HK-2 (cell line): ENCODE data around the gene CTSA.

Experiments used
- DNase-seq: peaks from one replicate; pipeline ENCODE4 v3.0.0-alpha.2; 2018; ENCODE audit not compliant: unreplicated experiment

Gene CTSA

DNA sequence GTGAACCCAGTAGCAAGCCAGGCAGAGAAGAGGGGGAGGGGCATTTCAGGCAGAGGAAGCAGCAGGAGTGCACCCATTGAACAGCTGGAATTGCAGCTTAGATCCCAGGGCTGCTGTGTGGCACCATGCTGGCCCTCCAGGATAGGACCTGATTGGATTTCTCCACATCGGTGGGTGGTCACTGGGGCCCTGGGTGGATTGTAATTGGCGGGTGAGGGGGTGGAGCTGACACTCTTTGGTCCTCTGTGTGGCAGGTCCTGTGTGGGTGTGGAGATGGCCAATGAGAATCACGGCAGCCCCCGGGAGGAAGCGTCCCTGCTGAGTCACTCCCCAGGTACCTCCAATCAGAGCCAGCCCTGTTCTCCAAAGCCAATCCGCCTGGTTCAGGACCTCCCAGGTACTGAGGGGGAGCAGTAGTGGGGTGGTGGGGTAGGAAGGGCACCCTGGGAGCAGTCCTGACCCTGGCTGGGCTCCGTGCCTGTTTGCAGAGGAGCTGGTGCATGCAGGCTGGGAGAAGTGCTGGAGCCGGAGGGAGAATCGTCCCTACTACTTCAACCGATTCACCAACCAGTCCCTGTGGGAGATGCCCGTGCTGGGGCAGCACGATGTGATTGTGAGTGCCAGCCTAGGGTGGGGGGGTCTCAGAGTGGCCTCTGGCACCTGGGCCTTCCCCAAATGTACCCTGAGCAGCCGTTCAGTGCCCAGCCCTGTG, 47.7 kb downstream of the CTSA start:
- DNase-seq, result no peak

DNA sequence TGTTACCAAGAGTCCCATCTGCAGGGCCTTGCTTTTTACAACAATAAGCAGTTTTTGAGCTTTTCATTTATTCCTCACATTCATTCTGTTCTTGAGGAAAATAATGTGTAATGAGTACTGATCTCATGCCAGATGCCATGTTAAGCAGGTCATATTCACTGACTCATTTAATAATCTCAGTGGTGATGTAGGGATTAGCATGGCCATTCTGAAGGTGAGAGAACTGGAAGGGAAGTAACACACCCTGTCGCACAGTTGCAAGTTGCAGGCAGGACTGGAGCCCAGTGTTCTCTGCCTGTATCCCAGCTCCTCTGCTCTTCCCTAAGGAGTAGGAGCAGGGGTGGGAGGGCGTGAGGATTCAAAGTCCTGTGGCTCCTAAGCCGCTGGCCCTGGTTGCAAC, 48.9 kb downstream of the CTSA start:
- no peak for DNase-seq

DNA sequence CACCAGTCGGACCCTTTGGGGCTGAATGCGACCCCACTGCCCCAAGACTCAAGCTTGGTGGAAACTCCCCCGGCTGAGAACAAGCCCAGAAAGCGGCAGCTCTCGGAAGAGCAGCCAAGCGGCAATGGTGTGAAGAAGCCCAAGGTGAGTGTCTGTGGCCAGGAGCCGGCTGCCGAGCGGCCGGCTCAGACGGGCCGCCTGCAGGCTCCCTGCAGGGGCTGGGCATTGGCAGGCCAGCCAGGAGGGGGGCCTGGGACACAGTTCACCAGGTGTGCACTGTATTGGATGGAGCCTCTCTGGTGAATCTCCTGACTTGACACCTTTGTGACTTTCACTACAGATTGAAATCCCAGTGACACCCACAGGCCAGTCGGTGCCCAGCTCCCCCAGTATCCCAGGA, 49.3 kb downstream of the CTSA start:
- DNase-seq, result no peak

DNA sequence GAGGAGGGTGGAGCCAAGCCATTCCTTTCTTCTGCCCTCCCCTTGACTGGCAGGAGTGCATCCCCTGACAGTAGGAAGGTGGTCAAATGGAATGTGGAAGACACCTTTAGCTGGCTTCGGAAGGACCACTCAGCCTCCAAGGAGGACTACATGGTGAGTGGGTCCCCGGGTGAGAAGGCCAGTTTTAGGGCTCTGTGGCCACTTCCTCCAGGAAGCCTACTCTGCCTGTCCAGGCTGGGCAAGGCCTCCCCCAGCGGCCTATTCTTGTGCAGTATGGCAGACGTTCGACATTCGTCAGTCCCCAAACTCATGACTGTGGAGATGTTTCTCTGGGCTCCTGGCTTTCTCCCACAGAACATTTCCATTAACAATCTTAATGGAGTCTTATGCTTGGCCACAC, 52.5 kb downstream of the CTSA start:
- no peak for DNase-seq

DNA sequence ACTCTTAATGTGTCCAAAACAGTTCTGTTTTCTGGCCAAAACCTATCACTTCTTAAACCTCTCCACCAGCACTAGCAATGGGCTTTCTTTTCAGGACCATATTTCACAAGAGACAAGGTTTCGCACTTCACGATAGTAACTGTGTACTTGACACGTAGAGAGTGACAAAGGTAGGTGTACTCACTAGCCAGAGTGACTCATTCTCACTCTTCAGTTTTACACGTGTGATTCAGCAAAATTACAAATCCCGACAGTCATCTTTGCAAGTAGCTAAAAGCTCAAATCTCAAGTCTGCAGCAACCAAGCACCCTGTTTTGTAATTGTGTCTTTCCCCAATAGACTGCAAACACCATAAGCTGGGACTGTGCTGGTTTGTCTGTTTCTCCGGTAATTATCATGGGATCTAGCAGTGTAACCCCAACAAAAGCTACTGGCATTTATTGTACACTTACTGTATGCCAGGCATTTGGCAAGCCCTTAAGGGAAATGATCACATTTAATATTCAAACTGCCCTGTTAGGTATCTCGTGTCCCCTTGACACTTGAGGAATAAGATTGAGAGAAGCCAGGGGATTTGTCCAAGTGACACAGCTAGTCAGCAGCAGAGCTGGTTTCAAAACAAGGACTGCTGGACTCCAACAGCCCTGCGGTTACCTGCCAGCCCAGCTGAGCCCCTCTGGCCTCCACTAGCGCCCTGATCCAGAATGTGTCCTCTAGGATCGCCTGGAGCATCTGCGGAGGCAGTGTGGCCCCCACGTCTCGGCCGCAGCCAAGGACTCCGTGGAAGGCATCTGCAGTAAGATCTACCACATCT, 53.2 kb downstream of the CTSA start:
- no peak for DNase-seq

DNA sequence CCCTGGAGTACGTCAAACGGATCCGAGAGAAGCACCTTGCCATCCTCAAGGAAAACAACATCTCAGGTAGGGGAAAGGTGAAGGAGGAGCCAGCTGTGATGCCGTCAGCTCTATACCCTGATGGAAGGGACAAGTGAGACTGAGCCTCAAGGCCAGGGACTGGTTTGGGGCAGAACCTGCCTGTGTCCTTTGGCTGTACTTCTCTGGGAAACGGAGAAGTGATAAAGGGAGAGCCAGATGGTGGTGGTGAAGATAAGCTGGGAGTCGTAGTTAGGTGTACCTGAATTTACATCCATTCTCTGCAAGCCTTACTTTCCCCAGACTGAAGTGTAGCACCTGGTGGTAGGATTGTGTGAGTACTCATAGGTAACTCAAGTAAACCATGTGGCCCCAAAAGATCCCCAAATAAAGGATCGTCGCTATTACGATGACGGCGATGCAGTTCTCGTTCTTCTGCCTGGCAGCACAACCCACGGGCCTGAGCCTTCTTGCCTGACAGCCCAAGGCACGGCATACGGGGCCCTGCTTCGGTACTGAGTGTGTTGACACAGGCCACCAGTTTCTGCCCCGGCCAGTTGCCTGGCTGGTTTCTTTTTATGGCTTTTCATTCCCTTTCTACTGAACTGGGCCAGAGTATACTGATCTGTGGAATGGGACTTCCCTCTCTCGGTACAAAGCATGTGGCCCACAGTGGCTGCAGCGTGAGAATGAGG, 54.0 kb downstream of the CTSA start:
- no peak for DNase-seq

DNA sequence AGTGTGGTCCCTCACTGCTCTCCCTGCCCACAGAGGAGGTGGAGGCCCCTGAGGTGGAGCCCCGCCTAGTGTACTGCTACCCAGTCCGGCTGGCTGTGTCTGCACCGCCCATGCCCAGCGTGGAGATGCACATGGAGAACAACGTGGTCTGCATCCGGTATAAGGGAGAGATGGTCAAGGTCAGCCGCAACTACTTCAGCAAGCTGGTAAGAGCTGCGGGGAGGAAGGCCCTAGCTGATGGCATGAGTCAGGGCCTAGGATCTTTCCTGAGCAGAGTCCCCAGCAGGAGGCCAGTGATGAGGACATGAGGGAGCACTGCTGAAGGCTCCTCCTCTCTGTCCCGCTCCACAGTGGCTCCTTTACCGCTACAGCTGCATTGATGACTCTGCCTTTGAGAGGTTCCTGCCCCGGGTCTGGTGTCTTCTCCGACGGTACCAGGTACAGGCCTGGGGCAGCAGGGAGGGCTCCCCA, 54.6 kb downstream of the CTSA start:
- peak; percentile 62 for DNase-seq

DNA sequence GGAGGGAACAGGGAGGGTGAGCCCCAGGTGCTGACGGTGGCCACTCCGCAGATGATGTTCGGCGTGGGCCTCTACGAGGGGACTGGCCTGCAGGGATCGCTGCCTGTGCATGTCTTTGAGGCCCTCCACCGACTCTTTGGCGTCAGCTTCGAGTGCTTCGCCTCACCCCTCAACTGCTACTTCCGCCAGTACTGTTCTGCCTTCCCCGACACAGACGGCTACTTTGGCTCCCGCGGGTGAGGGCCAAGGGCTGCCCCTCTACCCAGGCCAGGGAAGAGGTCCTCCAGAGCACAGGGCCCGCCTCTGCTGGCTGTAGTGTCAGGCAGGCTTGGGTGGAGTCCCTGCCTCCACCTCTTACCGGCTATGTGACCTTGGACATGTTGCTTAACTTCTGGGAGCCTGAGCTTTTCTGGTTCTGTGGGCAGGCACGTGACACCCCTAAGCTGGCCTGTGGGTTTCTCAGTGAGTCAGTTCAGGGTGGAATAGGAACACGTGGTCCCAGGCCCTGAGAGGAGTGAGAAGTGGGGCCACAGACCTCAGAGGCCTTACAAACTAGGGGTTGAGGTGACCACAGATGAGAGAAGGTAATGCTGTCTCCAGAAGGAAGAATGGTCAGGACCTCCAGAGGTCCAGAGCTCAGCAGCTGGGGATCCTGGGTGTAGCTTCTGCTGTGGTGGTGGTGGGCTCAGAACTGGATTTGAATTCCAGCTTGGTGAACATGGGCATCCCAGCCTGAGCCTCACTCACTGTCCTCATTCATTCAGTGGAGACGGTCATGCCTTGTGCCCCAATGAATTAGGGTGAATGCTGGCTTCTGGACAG, 55.2 kb downstream of the CTSA start:
- peak; percentile 89 for DNase-seq

DNA sequence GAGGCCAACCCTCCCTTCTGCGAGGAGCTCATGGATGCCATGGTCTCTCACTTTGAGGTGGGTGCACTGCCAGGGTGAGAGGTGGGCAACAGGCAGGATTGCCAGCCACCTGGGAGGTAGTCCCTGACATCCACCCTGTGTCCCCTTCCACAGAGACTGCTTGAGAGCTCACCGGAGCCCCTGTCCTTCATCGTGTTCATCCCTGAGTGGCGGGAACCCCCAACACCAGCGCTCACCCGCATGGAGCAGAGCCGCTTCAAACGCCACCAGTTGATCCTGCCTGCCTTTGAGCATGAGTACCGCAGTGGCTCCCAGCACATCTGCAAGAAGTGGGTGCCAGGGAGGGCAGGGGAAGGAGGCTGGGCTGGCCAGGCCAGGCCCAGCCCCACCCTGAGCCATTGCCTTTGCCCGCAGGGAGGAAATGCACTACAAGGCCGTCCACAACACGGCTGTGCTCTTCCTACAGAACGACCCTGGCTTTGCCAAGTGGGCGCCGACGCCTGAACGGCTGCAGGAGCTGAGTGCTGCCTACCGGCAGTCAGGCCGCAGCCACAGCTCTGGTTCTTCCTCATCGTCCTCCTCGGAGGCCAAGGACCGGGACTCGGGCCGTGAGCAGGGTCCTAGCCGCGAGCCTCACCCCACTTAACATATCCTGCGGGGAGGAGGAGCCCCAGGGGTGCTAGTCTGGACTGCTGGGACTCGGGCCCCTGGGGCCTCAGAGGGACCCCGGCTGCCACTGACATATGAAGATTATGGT, 56.2 kb downstream of the CTSA start:
- DNase-seq, result no peak

DNA sequence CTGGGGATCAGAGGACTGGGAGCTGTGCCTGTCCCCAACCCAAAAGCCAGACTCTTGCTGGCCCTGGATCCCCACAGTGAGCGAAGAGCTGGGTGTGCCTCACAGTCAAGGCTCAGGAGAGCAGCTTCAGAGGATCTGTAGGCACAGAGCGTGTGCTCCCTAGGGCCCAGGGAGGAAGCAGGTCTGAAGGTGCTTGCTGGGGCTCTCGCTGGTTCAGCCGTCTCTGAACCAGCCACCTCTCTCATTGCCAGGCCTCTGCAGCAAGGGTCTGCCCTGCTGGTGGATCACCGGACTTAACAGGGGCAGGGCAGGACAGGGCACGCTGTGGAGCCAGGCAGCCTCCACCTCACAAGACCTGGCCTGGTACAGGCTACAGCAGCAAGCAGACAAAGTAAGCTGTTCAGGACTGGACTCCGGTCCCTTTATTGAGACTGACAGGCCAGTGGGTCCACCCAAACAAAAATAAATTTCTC, 57.2 kb downstream of the CTSA start:
- no peak for DNase-seq
